ENCODE data around the gene AP1AR.
"Not testable (repeated sequence)": the region's sequence is repeated elsewhere in the genome, so short reads cannot be mapped to it uniquely, and the experiment has no call there.

The AP1AR gene

GRCh38 chr4:112231779-112232713 lies at the start of gene AP1AR:
Gene AP1AR (plus strand): TSS chr4:112231787. CDS start chr4:112232092, 305 bp downstream.
- DNase-seq (ENCODE audit: low spot score), result peak; percentile 79

GRCh38 chr4:112182604-112183003 lies 49.0 kb upstream of the AP1AR start:
- no peak for DNase-seq (ENCODE audit: low spot score)

GRCh38 chr4:112183252-112183651 lies 48.3 kb upstream of the AP1AR start:
- DNase-seq (ENCODE audit: low spot score), result no peak

GRCh38 chr4:112184438-112184837 lies 47.1 kb upstream of the AP1AR start:
- no peak for DNase-seq (ENCODE audit: low spot score)

GRCh38 chr4:112185334-112185733 lies 46.3 kb upstream of the AP1AR start:
- no peak for DNase-seq (ENCODE audit: low spot score)

- no peak for DNase-seq (ENCODE audit: low spot score)
These were observed 45.6 kb upstream of the AP1AR start for GRCh38 chr4:112185740-112186670.

- peak; percentile 6 for DNase-seq (ENCODE audit: low spot score)
These were observed 41.8 kb upstream of the AP1AR start for GRCh38 chr4:112189754-112190153.

- no peak for DNase-seq (ENCODE audit: low spot score)
These were observed 40.9 kb upstream of the AP1AR start for GRCh38 chr4:112190684-112191083.

- DNase-seq (ENCODE audit: low spot score), result no peak
These were observed 35.1 kb upstream of the AP1AR start for GRCh38 chr4:112196461-112196860.

- no peak for DNase-seq (ENCODE audit: low spot score)
These were observed 32.5 kb upstream of the AP1AR start for GRCh38 chr4:112199041-112199440.

- DNase-seq (ENCODE audit: low spot score), result no peak
These were observed 29.6 kb upstream of the AP1AR start for GRCh38 chr4:112201915-112202505.

- DNase-seq (ENCODE audit: low spot score), result no peak
These were observed 28.0 kb upstream of the AP1AR start for GRCh38 chr4:112203593-112203992.

GRCh38 chr4:112206431-112206830 lies 25.2 kb upstream of the AP1AR start:
- no peak for DNase-seq (ENCODE audit: low spot score)

GRCh38 chr4:112208137-112209095 lies 23.2 kb upstream of the AP1AR start:
- not testable (repeated sequence) for DNase-seq (ENCODE audit: low spot score)

- DNase-seq (ENCODE audit: low spot score), result no peak
These were observed 20.8 kb upstream of the AP1AR start for GRCh38 chr4:112210777-112211176.

GRCh38 chr4:112213091-112213490 lies 18.5 kb upstream of the AP1AR start:
- DNase-seq (ENCODE audit: low spot score), result no peak

- DNase-seq (ENCODE audit: low spot score), result peak; percentile 56
These were observed 17.7 kb upstream of the AP1AR start for GRCh38 chr4:112213856-112214255.

GRCh38 chr4:112214390-112215264 lies 17.0 kb upstream of the AP1AR start:
- DNase-seq (ENCODE audit: low spot score), result peak; percentile 47

- no peak for DNase-seq (ENCODE audit: low spot score)
These were observed 11.7 kb upstream of the AP1AR start for GRCh38 chr4:112219826-112220366.

All from AG08395 (cell line).